HG03280 (cell line): ENCODE measurements around the gene IRGQ.
"Not testable (repeated sequence)": the region's sequence is repeated elsewhere in the genome, so short reads cannot be mapped to it uniquely, and the experiment has no call there.

ENCODE experiments used
- ATAC-seq: cut with Tn5 transposase; IDR thresholded peaks from one replicate; pipeline ENCODE4 v1.9.1; 2021; ENCODE audit warnings: mild to moderate bottlenecking, moderate library complexity; ENCODE audit not compliant: unreplicated experiment

Gene IRGQ

GRCh38 chr19:43547926-43548325 is 48.0 kb downstream of the IRGQ start:
- ATAC-seq: not testable (repeated sequence)

GRCh38 chr19:43546581-43546980 is 49.4 kb downstream of the IRGQ start:
- ATAC-seq: no peak

- ATAC-seq: no peak
Measured at GRCh38 chr19:43545981-43546380, 50.0 kb downstream of the IRGQ start.

DNA sequence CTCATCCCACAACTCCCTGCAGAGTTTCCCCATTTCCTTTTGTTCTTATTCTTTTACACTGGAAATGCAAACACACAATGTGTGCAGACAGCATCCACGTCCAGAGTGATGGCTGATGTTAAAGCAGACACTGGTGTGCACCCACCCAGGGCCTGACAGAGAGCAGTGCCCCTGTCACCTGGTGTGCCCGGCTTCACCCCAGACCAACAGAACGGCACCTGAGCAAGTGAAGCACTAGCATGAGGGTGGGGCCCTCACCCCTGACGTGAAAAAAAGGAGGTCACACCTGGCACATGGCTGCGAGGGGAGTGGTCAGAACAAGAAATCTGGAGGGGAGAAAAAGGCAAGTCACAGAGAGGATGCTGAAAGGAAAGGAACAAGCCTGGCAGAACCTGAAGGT is 50.7 kb downstream of the IRGQ start:
- ATAC-seq: no peak

GRCh38 chr19:43544077-43544476 is 51.9 kb downstream of the IRGQ start:
- ATAC-seq: no peak

DNA sequence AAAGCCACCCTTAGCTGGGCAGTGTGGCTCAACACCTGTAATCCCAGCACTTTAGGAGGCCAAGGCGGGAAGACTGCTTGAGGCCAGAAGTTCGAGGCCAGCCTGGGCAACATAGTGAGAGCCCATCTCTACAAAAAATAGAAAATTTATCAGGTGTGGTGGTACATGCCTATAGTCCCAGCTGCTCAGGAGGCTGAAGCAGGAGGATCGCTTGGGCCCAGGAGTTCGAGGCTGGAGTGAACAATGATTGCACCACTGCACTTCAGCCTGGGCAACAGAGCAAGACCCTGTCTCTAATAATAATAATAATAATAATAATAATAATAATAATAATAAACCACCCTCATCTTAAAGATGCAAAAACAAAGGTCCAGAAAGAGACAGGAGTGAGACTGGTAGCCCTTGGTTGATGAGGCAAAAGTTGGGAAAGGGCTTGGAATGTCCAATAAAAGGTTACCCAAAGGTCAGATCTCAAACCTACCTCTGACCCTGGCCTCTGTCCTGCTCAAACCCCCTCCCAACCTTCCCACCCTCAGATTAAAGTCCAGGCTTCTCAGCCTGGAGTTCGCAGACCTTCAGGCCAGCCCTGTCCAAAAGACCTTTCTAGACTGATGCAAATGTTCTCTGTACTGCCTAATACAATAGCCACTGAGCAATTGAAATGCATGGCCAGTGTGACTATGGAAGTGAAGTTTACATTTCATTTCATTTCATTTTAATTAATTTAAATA is 53.8 kb downstream of the IRGQ start:
- ATAC-seq: no peak

- no peak for ATAC-seq
Measured at GRCh38 chr19:43540381-43540780, 55.6 kb downstream of the IRGQ start.

GRCh38 chr19:43538922-43539321 is 57.0 kb downstream of the IRGQ start:
- no peak for ATAC-seq

GRCh38 chr19:43534816-43535761 is 60.8 kb downstream of the IRGQ start:
- ATAC-seq: no peak
